SW 1271 (cell line): Measurements from ENCODE around the gene CSHL1.
A peak's percentile ranks its signal among the peaks of the same experiment; 100 is the strongest.
"Not testable (repeated sequence)": the region's sequence is repeated elsewhere in the genome, so short reads cannot be mapped to it uniquely, and the experiment has no call there.

Source experiments
- DNase-seq, 2 experiments: peaks; one replicate each; lab custom pipeline; 2025; lab: John Stamatoyannopoulos, UW

Gene CSHL1

GRCh38 chr17:63885119-63885518, 25.9 kb downstream of the CSHL1 start:
- DNase-seq, result not testable (repeated sequence)

GRCh38 chr17:63882626-63883126, 28.4 kb downstream of the CSHL1 start:
- DNase-seq, result not testable (repeated sequence)

DNA sequence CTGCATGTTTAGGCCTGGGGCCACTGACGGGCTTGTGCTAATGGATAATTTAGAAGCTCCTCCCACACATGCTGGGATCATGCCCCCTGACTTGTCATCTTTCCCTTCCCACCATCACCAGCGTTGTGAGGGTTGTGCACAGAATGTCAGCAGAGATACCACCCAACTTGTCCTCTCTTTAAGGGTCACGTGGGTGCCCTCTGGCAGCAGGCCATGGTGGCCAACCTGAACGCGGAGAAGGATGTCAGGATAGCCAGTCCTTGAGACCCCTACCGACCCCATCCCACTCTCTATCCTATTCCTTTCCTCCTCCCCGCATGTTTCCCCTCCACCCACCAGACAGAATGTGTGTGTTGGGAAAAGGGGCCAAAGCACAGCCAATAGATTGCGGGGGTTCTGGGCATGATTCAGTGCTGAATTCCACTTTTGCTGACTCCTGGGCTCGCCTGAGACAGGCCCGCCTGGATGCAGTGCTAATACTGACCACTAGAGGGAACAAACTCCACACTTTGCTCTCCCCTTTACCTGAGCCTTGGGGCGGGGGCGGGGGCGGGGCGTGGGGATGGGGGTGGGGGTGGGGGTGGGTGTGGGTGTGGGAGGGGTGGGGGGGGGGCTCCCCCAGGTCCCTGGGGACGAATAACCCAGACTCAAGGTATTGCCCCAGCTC, 29.0 kb downstream of the CSHL1 start, which contains the start of gene GH2:
TSS of gene GH2 (minus strand) at position 10 of the 667 bp plus-strand sequence. CDS start 143 bp downstream, outside the sequence.
- DNase-seq, result peak in 1 of 2 experiments; percentile 31

GRCh38 chr17:63881337-63881736, 29.7 kb downstream of the CSHL1 start:
- DNase-seq, result not testable (repeated sequence)

GRCh38 chr17:63880706-63881105, 30.4 kb downstream of the CSHL1 start:
- no peak for DNase-seq

DNA sequence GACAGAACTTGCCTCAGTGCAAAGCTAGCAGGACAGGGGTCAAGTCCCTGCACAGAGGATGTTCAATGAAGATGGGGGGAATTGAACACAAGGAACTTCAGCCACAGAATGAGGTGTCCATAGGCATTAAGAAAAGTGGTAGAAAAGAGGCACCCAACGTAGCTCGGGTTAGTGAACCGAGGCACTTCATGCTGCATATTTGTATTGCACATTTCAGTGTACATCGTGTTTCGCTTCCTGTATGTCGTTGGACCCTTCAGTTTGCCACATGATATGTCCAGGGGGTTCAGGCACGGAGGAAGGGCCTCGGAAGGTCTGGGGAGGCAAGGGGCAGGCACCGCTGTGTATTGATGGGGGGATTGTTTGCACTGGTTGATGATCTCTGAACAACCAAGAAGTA, 32.6 kb downstream of the CSHL1 start:
- not testable (repeated sequence) for DNase-seq

GRCh38 chr17:63874693-63875092, 36.4 kb downstream of the CSHL1 start:
- not testable (repeated sequence) for DNase-seq

- DNase-seq, result not testable (repeated sequence)
These were observed 36.9 kb downstream of the CSHL1 start for GRCh38 chr17:63874061-63874626.

- not testable (repeated sequence) for DNase-seq
These were observed 37.5 kb downstream of the CSHL1 start, which contains the start of gene CSH2 for GRCh38 chr17:63873577-63873976. TSS of gene CSH2 (minus strand) at chr17:63873677. CDS start at chr17:63873614, 63 bp downstream.

DNA sequence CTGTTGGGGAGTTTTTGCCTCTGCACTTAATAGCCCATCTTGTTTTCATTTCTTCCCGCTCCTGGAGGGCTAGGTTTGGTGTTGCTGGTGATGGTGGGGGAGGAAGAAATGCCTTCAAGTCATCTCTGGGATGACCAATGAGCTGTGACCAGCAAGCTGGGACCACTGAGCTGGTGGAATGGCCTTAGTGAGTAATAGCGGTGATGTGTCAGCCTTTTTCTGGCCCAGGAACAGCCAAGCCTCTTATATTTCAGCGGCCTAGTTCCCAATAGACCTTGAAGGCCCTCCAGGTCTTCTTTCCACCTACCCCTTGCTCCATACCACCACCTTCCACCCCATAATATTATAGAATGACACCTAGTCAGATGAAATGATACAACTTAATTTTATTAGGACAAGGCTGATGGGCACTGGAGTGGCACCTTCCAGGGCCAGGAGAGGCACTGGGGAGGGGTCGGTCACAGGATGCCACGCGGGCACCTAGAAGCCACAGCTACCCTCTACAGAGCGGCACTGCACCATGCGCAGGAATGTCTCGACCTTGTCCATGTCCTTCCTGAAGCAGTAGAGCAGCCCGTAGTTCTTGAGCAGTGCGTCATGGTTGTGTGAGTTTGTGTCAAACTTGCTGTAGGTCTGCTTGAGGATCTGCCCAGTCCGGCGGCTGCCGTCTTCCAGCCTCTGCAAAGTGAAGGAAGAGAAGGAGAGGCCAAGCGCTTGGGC, 39.3 kb downstream of the CSHL1 start:
- not testable (repeated sequence) for DNase-seq

GRCh38 chr17:63870292-63870665, 40.8 kb downstream of the CSHL1 start:
- not testable (repeated sequence) for DNase-seq

- not testable (repeated sequence) for DNase-seq
These were observed 41.4 kb downstream of the CSHL1 start for GRCh38 chr17:63869491-63870291.

GRCh38 chr17:63866625-63867024, 44.4 kb downstream of the CSHL1 start:
- not testable (repeated sequence) for DNase-seq
